IMR-90 (cell line): ENCODE data around the gene TMPRSS11B. TPM values are rescaled to one million over a fixed set of nuclear protein-coding genes. Genes with fewer than 3 reads are reported as not detected.

Source experiments
- ATAC-seq: fragments of 200-7000 bp; cut with Tn5 transposase; 2 replicates; pipeline ENCODE4 v1.9.1; 2020; ENCODE audit warnings: low read depth, mild to moderate bottlenecking, moderate library complexity
- BruUV-seq: library from RNA; stranded (reverse); fragments of 400-500 nt; replicated peaks from 2 replicates; lab custom pipeline; 2021; lab: Mats Ljungman, UMichigan
- CTCF ChIA-PET: fragments of 300-600 bp; formaldehyde crosslinking; extraction: SDS; loops from one replicate; lab custom pipeline; 2021; ENCODE audit warnings: antibody characterized with exemption; lab: Yijun Ruan, JAX
- POLR2A ChIA-PET: fragments of 300-600 bp; sonication (Branson Sonifier 250); formaldehyde crosslinking; loops from one replicate; lab custom pipeline; 2022; ENCODE audit warnings: antibody characterized with exemption; ENCODE audit not compliant: unreplicated experiment; lab: Charles Lee
- DNase-seq: peaks from one replicate; pipeline ENCODE4 v3.0.0; 2013
- H2AFZ ChIP-seq: replicated peaks from 2 replicates; pipeline ENCODE3; 2013; ENCODE audit warnings: low read length, mild to moderate bottlenecking; ENCODE audit not compliant: poor library complexity
- H2AK5ac ChIP-seq: 2 replicates; pipeline ENCODE4 v1.6.1; 2013; ENCODE audit warnings: low read depth, low read length, inconsistent platforms
- H2AK9ac ChIP-seq: replicated peaks from 2 replicates; pipeline ENCODE3; 2013; ENCODE audit warnings: mild to moderate bottlenecking, low read depth, low read length, moderate library complexity; ENCODE audit not compliant: poor library complexity
- H2BK120ac ChIP-seq: 2 replicates; pipeline ENCODE4 v1.6.1; 2013; ENCODE audit warnings: low read depth, low read length, inconsistent platforms
- H2BK15ac ChIP-seq: 3 replicates; pipeline ENCODE4 v1.6.1; 2013; ENCODE audit warnings: low read depth, low read length, inconsistent platforms
- H2BK20ac ChIP-seq: 2 replicates; pipeline ENCODE4 v1.6.1; 2013; ENCODE audit warnings: low read depth, mild to moderate bottlenecking, inconsistent platforms, low read length, moderate library complexity
- H2BK5ac ChIP-seq: 2 replicates; pipeline ENCODE4 v1.6.1; 2013; ENCODE audit warnings: mild to moderate bottlenecking, low read depth, low read length, inconsistent platforms; ENCODE audit not compliant: poor library complexity, severe bottlenecking
- H3K14ac ChIP-seq: replicated peaks from 2 replicates; pipeline ENCODE4 v1.6.1; 2013; ENCODE audit warnings: low read depth, low read length, inconsistent platforms
- H3K18ac ChIP-seq: 2 replicates; pipeline ENCODE4 v1.6.1; 2013; ENCODE audit warnings: low read depth, low read length, control low read depth
- H3K23ac ChIP-seq: 2 replicates; pipeline ENCODE4 v1.6.1; 2013; ENCODE audit warnings: low read depth, low read length, inconsistent platforms
- H3K27ac ChIP-seq: 2 replicates; pipeline ENCODE4 v1.5.1; 2013; ENCODE audit warnings: mild to moderate bottlenecking, control low read depth, low read length; ENCODE audit not compliant: insufficient read depth
- H3K27me3 ChIP-seq: 2 replicates; pipeline ENCODE4 v1.6.1; 2013; ENCODE audit warnings: low read length; ENCODE audit not compliant: control insufficient read depth, insufficient read depth
- H3K36me3 ChIP-seq: 2 replicates; pipeline ENCODE4 v1.6.1; 2013; ENCODE audit warnings: low read length, mixed read lengths; ENCODE audit not compliant: control insufficient read depth, insufficient read depth
- H3K4ac ChIP-seq: 2 replicates; pipeline ENCODE4 v1.6.1; 2013; ENCODE audit warnings: low read depth, low read length, inconsistent platforms
- H3K4me1 ChIP-seq: 2 replicates; pipeline ENCODE4 v1.6.1; 2013; ENCODE audit warnings: low read length, mixed read lengths; ENCODE audit not compliant: control insufficient read depth, insufficient read depth
- H3K4me2 ChIP-seq: 2 replicates; pipeline ENCODE4 v1.6.1; 2013; ENCODE audit warnings: low read depth, mild to moderate bottlenecking, control low read depth, low read length, moderate library complexity
- H3K4me3 ChIP-seq: 2 replicates; pipeline ENCODE4 v1.5.1; 2013; ENCODE audit warnings: low read depth, mild to moderate bottlenecking, control low read depth, low read length, moderate library complexity; ENCODE audit not compliant: insufficient read depth
- H3K56ac ChIP-seq: 2 replicates; pipeline ENCODE4 v1.6.1; 2013; ENCODE audit warnings: low read length, inconsistent platforms; ENCODE audit not compliant: insufficient read depth; ENCODE audit errors: extremely low read depth
- H3K79me1 ChIP-seq, 2 experiments: 2 replicates each; pipeline ENCODE4 v1.6.1; 2013; ENCODE audit warnings: low read length in 2 of 2, inconsistent platforms in 1 of 2, low read depth in 1 of 2
- H3K9ac ChIP-seq: 2 replicates; pipeline ENCODE4 v1.6.1; 2013; ENCODE audit warnings: low read depth, low read length, control low read depth
- H3K9me1 ChIP-seq: 2 replicates; pipeline ENCODE4 v1.6.1; 2013; ENCODE audit warnings: low read length, inconsistent platforms; ENCODE audit not compliant: insufficient read depth
- H3K9me3 ChIP-seq: 2 replicates; pipeline ENCODE4 v1.6.1; 2013; ENCODE audit warnings: low read length; ENCODE audit not compliant: control insufficient read depth, insufficient read depth
- H4K20me1 ChIP-seq: 2 replicates; pipeline ENCODE4 v1.6.1; 2013; ENCODE audit warnings: low read length, inconsistent platforms; ENCODE audit not compliant: insufficient read depth
- H4K5ac ChIP-seq: 2 replicates; pipeline ENCODE4 v1.6.1; 2013; ENCODE audit warnings: mild to moderate bottlenecking, low read depth, low read length, control low read depth
- H4K8ac ChIP-seq, 2 experiments: 2 replicates each; pipeline ENCODE4 v1.6.1; 2013; ENCODE audit warnings: low read depth in 2 of 2, low read length in 2 of 2, control low read depth in 1 of 2, inconsistent platforms in 1 of 2
- H4K91ac ChIP-seq: 2 replicates; pipeline ENCODE4 v1.6.1; 2013; ENCODE audit warnings: low read depth, low read length, inconsistent platforms; ENCODE audit not compliant: insufficient read depth
- BHLHE40 ChIP-seq: fragments of 150-350 bp; IDR thresholded peaks from 2 replicates; pipeline ENCODE4 v1.6.1; 2016; ENCODE audit warnings: mild to moderate bottlenecking, low read depth, low read length
- CEBPB ChIP-seq: IDR thresholded peaks from 2 replicates; pipeline ENCODE4 v1.6.1; 2012; ENCODE audit warnings: low read depth, low read length, improper control_type of control experiment
- CHD1 ChIP-seq: IDR thresholded peaks from 2 replicates; pipeline ENCODE4 v1.6.1; 2012; ENCODE audit warnings: low read depth, low read length, improper control_type of control experiment
- FOS ChIP-seq: fragments of 150-350 bp; IDR thresholded peaks from 2 replicates; pipeline ENCODE4 v1.6.1; 2016; ENCODE audit warnings: low read depth, low read length
- MAFK ChIP-seq: IDR thresholded peaks from 2 replicates; pipeline ENCODE4 v1.6.1; 2012; ENCODE audit warnings: low read depth, low read length, improper control_type of control experiment
- MAZ ChIP-seq: IDR thresholded peaks from 2 replicates; pipeline ENCODE4 v1.6.1; 2012; ENCODE audit warnings: low read depth, mild to moderate bottlenecking, low read length, improper control_type of control experiment, moderate library complexity, borderline replicate concordance
- MXI1 ChIP-seq: IDR thresholded peaks from 2 replicates; pipeline ENCODE4 v1.6.1; 2012; ENCODE audit warnings: low read depth, mild to moderate bottlenecking, low read length, moderate library complexity, borderline replicate concordance
- NFE2L2 ChIP-seq: fragments of 150-350 bp; IDR thresholded peaks from 2 replicates; pipeline ENCODE4 v1.6.1; 2016; ENCODE audit warnings: low read depth, mild to moderate bottlenecking, low read length
- POLR2A ChIP-seq: IDR thresholded peaks from 2 replicates; pipeline ENCODE4 v1.6.1; 2012; ENCODE audit warnings: mild to moderate bottlenecking, low read depth, low read length
- RAD21 ChIP-seq: IDR thresholded peaks from 2 replicates; pipeline ENCODE4 v1.6.1; 2012; ENCODE audit warnings: low read length, improper control_type of control experiment
- RCOR1 ChIP-seq: IDR thresholded peaks from 2 replicates; pipeline ENCODE4 v1.6.1; 2012; ENCODE audit warnings: mild to moderate bottlenecking, low read length, improper control_type of control experiment; ENCODE audit not compliant: insufficient replicate concordance
- RFX5 ChIP-seq: IDR thresholded peaks from 2 replicates; pipeline ENCODE4 v1.8.0; 2012; ENCODE audit warnings: low read depth, mild to moderate bottlenecking, low read length, moderate library complexity
- SMC3 ChIP-seq: fragments of 150-350 bp; IDR thresholded peaks from 2 replicates; pipeline ENCODE4 v1.6.1; 2016; ENCODE audit warnings: low read depth, mild to moderate bottlenecking, antibody characterized with exemption, low read length, moderate library complexity
- WGBS, 2 experiments: methylation state at CpG; one replicate each; pipeline versions ENCODE4 v1.1.5 to v1.1.7; 2013; ENCODE audit warnings: missing lambda C conversion rate in 2 of 2; ENCODE audit not compliant: insufficient read length in 1 of 2; ENCODE audit errors: extremely low coverage in 2 of 2; 5-methylcytosine and 5-hydroxymethylcytosine counted together
- dilution Hi-C: fragments of 300-500 bp; cut with HindIII; formaldehyde crosslinking; loops from one replicate; pipeline ENCODE4 v1.14.3; 2018; ENCODE audit warnings: low sequenced_read_pairs; ENCODE audit not compliant: unreplicated experiment
- in situ Hi-C: fragments of 300-500 bp; cut with MboI; formaldehyde crosslinking; loops from 3 replicates; pipeline ENCODE4 v1.14.3; 2019; ENCODE audit warnings: low sequenced_read_pairs, inconsistent platforms, mixed read lengths
- intact Hi-C: fragments of 100-400 bp; cut with micrococcal nuclease; formaldehyde crosslinking; loops from 2 replicates; pipeline ENCODE4 v1.10.0; 2022
- polyA plus RNA-seq, 3 experiments: library from polyadenylated mRNA; depleted of rRNA; stranded (reverse); fragments of >200 nt; gene quantifications; 2 replicates each; pipeline ENCODE4 v1.2.3, GENCODE V29; 2012; ENCODE audit warnings: low replicate concordance in 1 of 3
- total RNA-seq: library from RNA; depleted of rRNA; stranded (reverse); fragments of >200 nt; gene quantifications from 2 replicates; pipeline ENCODE4 v1.2.3, GENCODE V29; 2012
- TF ChIP-seq, protein P1 (sequence below): fragments of 150-350 bp; IDR thresholded peaks from 2 replicates; pipeline ENCODE4 v1.6.1; 2017; ENCODE audit warnings: mild to moderate bottlenecking, antibody characterized with exemption, low read length, low read depth
- TF ChIP-seq, protein P2 (sequence below): fragments of 150-350 bp; IDR thresholded peaks from 2 replicates; pipeline ENCODE4 v1.6.1; 2016; ENCODE audit warnings: low read depth, mild to moderate bottlenecking, low read length, moderate library complexity, borderline replicate concordance
- TF ChIP-seq, protein P3 (sequence below): conservative IDR thresholded peaks from 2 replicates; pipeline ENCODE4 v1.5.1; 2012; ENCODE audit warnings: mild to moderate bottlenecking, low read depth, low read length, improper control_type of control experiment

Gene TMPRSS11B
- total and polyA plus RNA-seq, 2 of the 4 experiments (the other 2 are of a cell fraction), result not detected

DNA sequence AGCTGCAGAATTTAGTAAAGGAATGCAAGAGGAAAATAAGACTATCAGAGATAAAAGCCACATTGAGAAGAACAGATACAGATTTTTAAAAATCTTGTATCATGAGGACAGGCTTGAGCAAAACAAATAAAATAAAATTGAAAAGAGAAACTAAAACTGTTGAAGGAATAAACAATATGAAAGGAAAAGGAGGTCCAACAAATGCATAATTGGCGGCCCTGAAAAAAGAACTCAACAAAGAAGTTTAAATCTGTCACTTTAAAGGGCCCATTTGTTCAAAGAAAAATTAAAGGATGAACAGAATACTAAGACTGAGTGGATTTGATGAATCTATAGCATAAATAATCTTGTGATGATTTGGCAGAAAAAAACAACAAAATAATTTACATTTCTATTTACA lies 36.5 kb downstream of the TMPRSS11B start:
- Histone ChIP-seq H3K4me1 (no peaks in the 10 kb centered on the region), H4K5ac (no peak overlapping the region), H2AFZ (no peak overlapping the region), H2BK20ac (no peak overlapping the region), H3K4ac (no peak overlapping the region), H2BK120ac (no peak overlapping the region), H3K9me3 (no peaks in the 10 kb centered on the region; the same call in 1 of the 2 replicates), H3K56ac (no peak overlapping the region), H3K23ac (no peak overlapping the region), H2BK5ac (no peak overlapping the region), H3K36me3 (no peaks in the 10 kb centered on the region), H2BK15ac (no peak overlapping the region), H3K9ac (no peak overlapping the region), H3K14ac (no peak overlapping the region), H3K27ac (no peak overlapping the region), H2AK9ac (no peak overlapping the region), H3K4me3 (no peak overlapping the region), H4K20me1 (no peaks in the 10 kb centered on the region), H4K91ac (no peak overlapping the region), H3K27me3 (no peaks in the 10 kb centered on the region), H4K8ac (no peak overlapping the region), H3K9me1 (no peaks in the 10 kb centered on the region), H2AK5ac (no peak overlapping the region), H3K18ac (no peak overlapping the region), H3K4me2 (no peak overlapping the region), H3K79me1 (no peaks in the 10 kb centered on the region)
- CTCF ChIA-PET, result no interaction called here
- dilution Hi-C loops, result no loop called here
- TF ChIP-seq POLR2A, result no peak
- TF ChIP-seq BHLHE40, result no peak
- TF ChIP-seq RCOR1, result no peak
- no peak for TF ChIP-seq CHD1
- TF ChIP-seq RAD21, result no peak
- no peak for TF ChIP-seq SMC3
- no peak for TF ChIP-seq FOS
- TF ChIP-seq MXI1, result no peak
- no peak for TF ChIP-seq MAZ
- no peak for TF ChIP-seq CEBPB
- TF ChIP-seq, protein P1, sequence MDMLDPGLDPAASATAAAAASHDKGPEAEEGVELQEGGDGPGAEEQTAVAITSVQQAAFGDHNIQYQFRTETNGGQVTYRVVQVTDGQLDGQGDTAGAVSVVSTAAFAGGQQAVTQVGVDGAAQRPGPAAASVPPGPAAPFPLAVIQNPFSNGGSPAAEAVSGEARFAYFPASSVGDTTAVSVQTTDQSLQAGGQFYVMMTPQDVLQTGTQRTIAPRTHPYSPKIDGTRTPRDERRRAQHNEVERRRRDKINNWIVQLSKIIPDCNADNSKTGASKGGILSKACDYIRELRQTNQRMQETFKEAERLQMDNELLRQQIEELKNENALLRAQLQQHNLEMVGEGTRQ, result no peak
- TF ChIP-seq MAFK, result no peak
- no peak for TF ChIP-seq RFX5
- TF ChIP-seq, protein P2, sequence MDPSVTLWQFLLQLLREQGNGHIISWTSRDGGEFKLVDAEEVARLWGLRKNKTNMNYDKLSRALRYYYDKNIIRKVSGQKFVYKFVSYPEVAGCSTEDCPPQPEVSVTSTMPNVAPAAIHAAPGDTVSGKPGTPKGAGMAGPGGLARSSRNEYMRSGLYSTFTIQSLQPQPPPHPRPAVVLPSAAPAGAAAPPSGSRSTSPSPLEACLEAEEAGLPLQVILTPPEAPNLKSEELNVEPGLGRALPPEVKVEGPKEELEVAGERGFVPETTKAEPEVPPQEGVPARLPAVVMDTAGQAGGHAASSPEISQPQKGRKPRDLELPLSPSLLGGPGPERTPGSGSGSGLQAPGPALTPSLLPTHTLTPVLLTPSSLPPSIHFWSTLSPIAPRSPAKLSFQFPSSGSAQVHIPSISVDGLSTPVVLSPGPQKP, result no peak
- TF ChIP-seq, protein P3, sequence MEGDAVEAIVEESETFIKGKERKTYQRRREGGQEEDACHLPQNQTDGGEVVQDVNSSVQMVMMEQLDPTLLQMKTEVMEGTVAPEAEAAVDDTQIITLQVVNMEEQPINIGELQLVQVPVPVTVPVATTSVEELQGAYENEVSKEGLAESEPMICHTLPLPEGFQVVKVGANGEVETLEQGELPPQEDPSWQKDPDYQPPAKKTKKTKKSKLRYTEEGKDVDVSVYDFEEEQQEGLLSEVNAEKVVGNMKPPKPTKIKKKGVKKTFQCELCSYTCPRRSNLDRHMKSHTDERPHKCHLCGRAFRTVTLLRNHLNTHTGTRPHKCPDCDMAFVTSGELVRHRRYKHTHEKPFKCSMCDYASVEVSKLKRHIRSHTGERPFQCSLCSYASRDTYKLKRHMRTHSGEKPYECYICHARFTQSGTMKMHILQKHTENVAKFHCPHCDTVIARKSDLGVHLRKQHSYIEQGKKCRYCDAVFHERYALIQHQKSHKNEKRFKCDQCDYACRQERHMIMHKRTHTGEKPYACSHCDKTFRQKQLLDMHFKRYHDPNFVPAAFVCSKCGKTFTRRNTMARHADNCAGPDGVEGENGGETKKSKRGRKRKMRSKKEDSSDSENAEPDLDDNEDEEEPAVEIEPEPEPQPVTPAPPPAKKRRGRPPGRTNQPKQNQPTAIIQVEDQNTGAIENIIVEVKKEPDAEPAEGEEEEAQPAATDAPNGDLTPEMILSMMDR, result no peak
- no peak for TF ChIP-seq NFE2L2
- POLR2A ChIA-PET, result no interaction called here
- WGBS, 2 experiments, result no CpG with 5 or more reads among the region's 1 CpG
- no peak for ATAC-seq
- intact Hi-C loops, result no loop called here
- BruUV-seq, result no TSS peak
- in situ Hi-C loops, result no loop called here
- no peak for DNase-seq
